ENCODE data around the gene KCNS3. TPM values are rescaled to one million over a fixed set of nuclear protein-coding genes. Genes with fewer than 3 reads are reported as not detected.

KCNS3 gene
- total RNA-seq, 4 donors from 2014 or later, result 13.7 to 65.4 (median 52.9) TPM

DNA sequence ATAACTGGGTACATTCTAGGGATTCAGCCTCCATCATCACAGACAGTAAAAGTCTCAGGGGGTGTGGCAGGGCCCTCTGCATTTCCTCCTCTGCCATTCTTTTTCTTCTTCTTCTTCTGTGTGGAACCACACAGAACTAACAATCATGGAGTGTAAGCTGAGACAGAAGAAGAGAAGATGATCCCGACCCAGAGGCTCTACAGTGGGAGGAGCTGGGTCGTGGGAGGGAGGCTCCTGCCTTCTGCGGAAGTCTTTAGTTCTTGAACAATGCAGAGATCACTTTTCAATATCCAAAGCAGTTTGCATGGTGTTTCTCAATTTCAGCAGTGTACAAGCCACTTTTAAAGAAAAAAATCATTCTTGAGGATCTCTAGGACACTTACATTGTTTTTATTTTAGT is 80.9 kb downstream of the KCNS3 start:
- no peak for DNase-seq
- TF ChIP-seq EP300 (IDR thresholded peaks at IDR 0.05; ENCODE audit: low read depth) (no peak), POLR2A (IDR thresholded peaks at IDR 0.05) (no peak), POLR2AphosphoS5 (IDR thresholded peaks at IDR 0.05) (no peak)
- TF ChIP-seq, protein P1, sequence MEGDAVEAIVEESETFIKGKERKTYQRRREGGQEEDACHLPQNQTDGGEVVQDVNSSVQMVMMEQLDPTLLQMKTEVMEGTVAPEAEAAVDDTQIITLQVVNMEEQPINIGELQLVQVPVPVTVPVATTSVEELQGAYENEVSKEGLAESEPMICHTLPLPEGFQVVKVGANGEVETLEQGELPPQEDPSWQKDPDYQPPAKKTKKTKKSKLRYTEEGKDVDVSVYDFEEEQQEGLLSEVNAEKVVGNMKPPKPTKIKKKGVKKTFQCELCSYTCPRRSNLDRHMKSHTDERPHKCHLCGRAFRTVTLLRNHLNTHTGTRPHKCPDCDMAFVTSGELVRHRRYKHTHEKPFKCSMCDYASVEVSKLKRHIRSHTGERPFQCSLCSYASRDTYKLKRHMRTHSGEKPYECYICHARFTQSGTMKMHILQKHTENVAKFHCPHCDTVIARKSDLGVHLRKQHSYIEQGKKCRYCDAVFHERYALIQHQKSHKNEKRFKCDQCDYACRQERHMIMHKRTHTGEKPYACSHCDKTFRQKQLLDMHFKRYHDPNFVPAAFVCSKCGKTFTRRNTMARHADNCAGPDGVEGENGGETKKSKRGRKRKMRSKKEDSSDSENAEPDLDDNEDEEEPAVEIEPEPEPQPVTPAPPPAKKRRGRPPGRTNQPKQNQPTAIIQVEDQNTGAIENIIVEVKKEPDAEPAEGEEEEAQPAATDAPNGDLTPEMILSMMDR (IDR thresholded peaks at IDR 0.05), result no peak
- Histone ChIP-seq H3K4me3 (no peak overlapping the region), H3K36me3 (no peaks in the 10 kb centered on the region), H3K27me3 (no peaks in the 10 kb centered on the region), H3K4me1 (no peaks in the 10 kb centered on the region), H3K9me3 (no peaks in the 10 kb centered on the region), H3K27ac (no peak overlapping the region)
- 34 to 46% methylated on average over 3 of the region's 3 CpGs for WGBS, 2 donors (ENCODE audit: low coverage in 1 of 2)
- intact Hi-C loops (cut with DNase I; ENCODE audit: low total_unique reads) (no loop called here), in situ Hi-C loops (cut with MboI; ENCODE audit: low pct_ligation_motif_present in 1 of 4, low pct_unique_long_range_greater_than_20kb in 1 of 4, low sequenced_read_pairs in 3 of 4) (no loop called here)

DNA sequence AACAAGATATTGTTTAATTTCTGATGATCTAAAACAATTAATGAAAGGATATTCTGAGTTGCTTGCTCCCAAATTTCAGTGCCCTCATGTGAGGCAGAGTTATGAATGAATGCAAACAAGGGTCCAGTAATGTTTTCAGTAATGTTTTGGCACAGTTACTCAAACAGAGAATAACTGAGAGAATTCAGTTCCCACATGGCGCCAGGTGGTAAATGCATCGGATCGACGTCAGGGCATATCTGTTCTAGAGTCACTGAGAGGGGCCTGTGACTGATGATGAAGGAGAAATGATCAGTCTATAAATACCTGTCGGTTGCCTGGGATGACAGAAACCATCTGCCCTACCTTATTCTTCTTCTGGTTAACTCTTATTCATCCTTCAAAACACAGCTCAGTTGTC is 81.4 kb downstream of the KCNS3 start:
- Histone ChIP-seq H3K36me3 (no peaks in the 10 kb centered on the region), H3K4me3 (no peak overlapping the region), H3K27ac (no peak overlapping the region), H3K27me3 (no peaks in the 10 kb centered on the region), H3K4me1 (no peaks in the 10 kb centered on the region), H3K9me3 (no peaks in the 10 kb centered on the region)
- 80 to 81% methylated on average over 2 to 5 of the region's 5 CpGs for WGBS, 2 donors (ENCODE audit: low coverage in 1 of 2)
- in situ Hi-C loops (cut with MboI; ENCODE audit: low pct_ligation_motif_present in 1 of 4, low pct_unique_long_range_greater_than_20kb in 1 of 4, low sequenced_read_pairs in 3 of 4) (no loop called here), intact Hi-C loops (cut with DNase I; ENCODE audit: low total_unique reads) (no loop called here)
- no peak for DNase-seq
- TF ChIP-seq, protein P1 (IDR thresholded peaks at IDR 0.05), result no peak
- TF ChIP-seq POLR2A (IDR thresholded peaks at IDR 0.05), result no peak
- no peak for TF ChIP-seq POLR2AphosphoS5 (IDR thresholded peaks at IDR 0.05)
- no peak for TF ChIP-seq EP300 (IDR thresholded peaks at IDR 0.05; ENCODE audit: low read depth)

DNA sequence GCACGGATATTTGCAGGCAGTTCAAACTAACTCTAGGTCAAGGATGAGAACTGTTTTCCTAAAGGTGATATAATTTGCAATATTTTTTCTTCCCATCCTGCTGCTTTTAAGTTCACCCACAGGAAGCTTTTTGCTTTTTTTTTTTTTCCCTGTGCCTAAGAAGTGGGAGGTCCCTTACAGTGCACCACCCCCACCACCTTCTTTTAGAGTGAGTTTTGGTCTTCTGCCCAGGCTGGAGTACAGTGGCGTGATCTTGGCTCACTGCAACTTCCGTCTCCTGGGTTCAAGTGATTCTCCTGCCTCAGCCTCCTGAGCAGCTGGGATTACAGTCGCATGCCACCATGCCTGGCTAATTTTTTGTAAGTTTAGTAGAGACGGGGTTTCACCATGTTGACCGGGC is 82.5 kb downstream of the KCNS3 start:
- WGBS, 2 donors (ENCODE audit: low coverage in 1 of 2), result 83 to 100% methylated on average over 1 to 6 of the region's 6 CpGs

DNA sequence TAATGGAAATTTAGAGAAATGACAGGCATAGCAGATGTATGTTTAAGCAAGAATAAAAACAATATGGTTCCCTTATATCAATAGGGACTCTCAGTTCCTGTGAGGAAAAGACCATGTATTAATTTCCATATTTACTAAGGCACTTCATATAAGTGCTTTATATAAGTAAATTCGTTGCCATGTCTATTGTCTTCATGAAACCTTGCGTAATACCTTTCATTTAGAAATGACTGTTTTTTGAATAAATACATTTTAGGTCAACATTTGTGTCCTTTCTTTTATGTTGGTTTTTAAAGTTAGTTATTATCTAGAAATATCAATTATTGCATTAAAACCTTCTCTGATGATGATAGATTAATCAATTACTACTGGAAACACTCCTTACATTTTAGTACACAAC is 83.3 kb downstream of the KCNS3 start:
- WGBS, 2 donors (ENCODE audit: low coverage in 1 of 2), result 75 to 79% methylated on average over 2 of the region's 2 CpGs

More for the DNA sequence above, 82.5 kb downstream of the KCNS3 start:
- no peaks in the 10 kb centered on the region for H3K27me3 ChIP-seq
- H3K9me3 ChIP-seq, result no peaks in the 10 kb centered on the region
- H3K36me3 ChIP-seq, result no peaks in the 10 kb centered on the region
- no peak for TF ChIP-seq POLR2AphosphoS5 (IDR thresholded peaks at IDR 0.05)
- intact Hi-C loops (cut with DNase I; ENCODE audit: low total_unique reads) (no loop called here), in situ Hi-C loops (cut with MboI; ENCODE audit: low pct_ligation_motif_present in 1 of 4, low pct_unique_long_range_greater_than_20kb in 1 of 4, low sequenced_read_pairs in 3 of 4) (no loop called here)
- H3K4me3 ChIP-seq, result no peak overlapping the region
- H3K4me1 ChIP-seq, result no peaks in the 10 kb centered on the region
- no peak for DNase-seq
- H3K27ac ChIP-seq, result no peak overlapping the region

More for the DNA sequence above, 83.3 kb downstream of the KCNS3 start:
- Histone ChIP-seq H3K9me3 (no peaks in the 10 kb centered on the region), H3K27ac (no peak overlapping the region), H3K4me3 (no peak overlapping the region), H3K27me3 (no peaks in the 10 kb centered on the region), H3K4me1 (no peaks in the 10 kb centered on the region), H3K36me3 (no peaks in the 10 kb centered on the region)
- DNase-seq, result no peak
- in situ Hi-C loops (cut with MboI; ENCODE audit: low pct_ligation_motif_present in 1 of 4, low pct_unique_long_range_greater_than_20kb in 1 of 4, low sequenced_read_pairs in 3 of 4), result no loop called here
- intact Hi-C loops (cut with DNase I; ENCODE audit: low total_unique reads), result no loop called here
- TF ChIP-seq EP300 (IDR thresholded peaks at IDR 0.05; ENCODE audit: low read depth), result no peak
- TF ChIP-seq, protein P1 (IDR thresholded peaks at IDR 0.05), result no peak
- TF ChIP-seq POLR2A (IDR thresholded peaks at IDR 0.05), result no peak
- no peak for TF ChIP-seq POLR2AphosphoS5 (IDR thresholded peaks at IDR 0.05)

Measured in transverse colon (tissue), 4 donors.